SK-N-SH (cell line): Measurements from ENCODE around the gene DOCK8. TPM values are rescaled to one million over a fixed set of nuclear protein-coding genes. Genes with fewer than 3 reads are reported as not detected.

Experiments used
- CTCF ChIA-PET: fragments of 300-600, 350-600 bp; formaldehyde crosslinking; extraction: SDS; loops from one replicate; lab custom pipeline; 2021; lab: Yijun Ruan, JAX
- POLR2A ChIA-PET: fragments of 350-600 bp; sonication (Branson Sonifier 250); formaldehyde crosslinking; extraction: SDS; loops from one replicate; lab custom pipeline; 2020; ENCODE audit warnings: antibody characterized with exemption, inconsistent platforms; lab: Yijun Ruan, JAX
- DNase-seq: peaks from one replicate; pipeline ENCODE4 v3.0.0; 2012
- H2AFZ ChIP-seq: fragments of 200-600 bp; sonication (generic); 2 replicates; pipeline ENCODE4 v1.8.1; 2016; ENCODE audit warnings: antibody characterized with exemption, mild to moderate bottlenecking, low read depth
- H3F3A ChIP-seq: fragments of 200-600 bp; sonication (generic); replicated peaks from 2 replicates; pipeline ENCODE3; 2016; ENCODE audit warnings: antibody characterized with exemption, mild to moderate bottlenecking; ENCODE audit not compliant: insufficient read depth
- H3K27ac ChIP-seq, 2 experiments: fragments of 200-500 bp in 1 of 2; fragments of 200-600 bp in 1 of 2; sonication (Bioruptor generic) in 1 of 2; sonication (generic), shearing (Covaris generic) in 1 of 2; 2 replicates each; pipeline versions ENCODE4 v1.5.1 to v1.6.1; 2014 to 2016; ENCODE audit warnings: low read depth in 2 of 2, inconsistent platforms in 1 of 2, low read length in 1 of 2, mild to moderate bottlenecking in 1 of 2, mixed read lengths in 1 of 2
- H3K27me3 ChIP-seq: fragments of 200-600 bp; sonication (generic), shearing (Covaris generic); 2 replicates; pipeline ENCODE4 v1.6.1; 2016; ENCODE audit warnings: mixed run types; ENCODE audit not compliant: insufficient read depth
- H3K36me3 ChIP-seq, 2 experiments: fragments of 200-500 bp in 1 of 2; fragments of 200-600 bp in 1 of 2; sonication (Bioruptor generic) in 1 of 2; sonication (generic) in 1 of 2; replicated peaks in 1 of 2; 2 replicates each; pipeline versions ENCODE3 to v1.5.1; 2014 to 2016; ENCODE audit warnings: low read length in 1 of 2, mild to moderate bottlenecking in 1 of 2; ENCODE audit not compliant: insufficient read depth in 2 of 2, control insufficient read depth in 1 of 2
- H3K4me1 ChIP-seq, 2 experiments: fragments of 200-500 bp in 1 of 2; fragments of 200-600 bp in 1 of 2; sonication (Bioruptor generic) in 1 of 2; sonication (generic), shearing (Covaris generic) in 1 of 2; 2 replicates each; pipeline versions ENCODE4 v1.5.1 to v1.6.1; 2014 to 2016; ENCODE audit warnings: low read depth in 1 of 2, low read length in 1 of 2, mixed run types in 1 of 2; ENCODE audit not compliant: insufficient read depth in 2 of 2, control insufficient read depth in 1 of 2
- H3K4me2 ChIP-seq: fragments of 200-600 bp; sonication (generic), shearing (Covaris generic); 2 replicates; pipeline ENCODE4 v1.6.1; 2017; ENCODE audit warnings: mixed run types
- H3K4me3 ChIP-seq, 2 experiments: fragments of 200-500 bp in 1 of 2; fragments of 200-600 bp in 1 of 2; sonication (Bioruptor generic) in 1 of 2; sonication (generic), shearing (Covaris generic) in 1 of 2; 2 replicates each; pipeline versions ENCODE4 v1.5.1 to v1.8.1; 2014 to 2016; ENCODE audit warnings: low read depth in 2 of 2, inconsistent platforms in 1 of 2, low read length in 1 of 2, mild to moderate bottlenecking in 1 of 2, mixed read lengths in 1 of 2, moderate library complexity in 1 of 2
- H3K79me2 ChIP-seq: fragments of 200-600 bp; sonication (generic); 2 replicates; pipeline ENCODE4 v1.8.1; 2017; ENCODE audit warnings: mild to moderate bottlenecking; ENCODE audit not compliant: insufficient read depth
- H3K9ac ChIP-seq: fragments of 200-600 bp; sonication (generic); 2 replicates; pipeline ENCODE4 v1.6.1; 2017; ENCODE audit warnings: mixed run types
- H3K9me2 ChIP-seq: fragments of 200-600 bp; sonication (generic); 2 replicates; pipeline ENCODE4 v1.6.1; 2017; ENCODE audit warnings: mixed run types
- H3K9me3 ChIP-seq: fragments of 200-600 bp; sonication (generic); 2 replicates; pipeline ENCODE4 v1.6.1; 2017; ENCODE audit warnings: mixed run types, mild to moderate bottlenecking, moderate library complexity
- H4K20me1 ChIP-seq: fragments of 200-600 bp; sonication (generic); 2 replicates; pipeline ENCODE4 v1.6.1; 2017; ENCODE audit warnings: mild to moderate bottlenecking, mixed run types; ENCODE audit not compliant: insufficient read depth
- FOSL2 ChIP-seq: IDR thresholded peaks from 2 replicates; pipeline ENCODE4 v1.4.0; 2012; ENCODE audit warnings: low read depth, mild to moderate bottlenecking, moderate library complexity, borderline replicate concordance
- FOXJ3 ChIP-seq: sonication (generic); formaldehyde crosslinking; IDR thresholded peaks from 2 replicates; pipeline ENCODE4 v1.5.1; 2020; ENCODE audit warnings: mild to moderate bottlenecking, missing genetic modification reagents
- GABPA ChIP-seq: IDR thresholded peaks from 2 replicates; pipeline ENCODE4 v1.4.0; 2012; ENCODE audit warnings: low read depth, mild to moderate bottlenecking
- GATA2 ChIP-seq: sonication (generic); formaldehyde crosslinking; IDR thresholded peaks from 2 replicates; pipeline ENCODE4 v1.5.0; 2020; ENCODE audit warnings: mild to moderate bottlenecking, missing genetic modification reagents
- JUND ChIP-seq: IDR thresholded peaks from 2 replicates; pipeline ENCODE4 v1.4.0; 2012
- MXI1 ChIP-seq: IDR thresholded peaks from 2 replicates; pipeline ENCODE4 v1.6.1; 2012; ENCODE audit warnings: mild to moderate bottlenecking, low read depth, low read length, improper control_type of control experiment
- NFIC ChIP-seq: IDR thresholded peaks from 2 replicates; pipeline ENCODE4 v1.4.0; 2012; ENCODE audit warnings: borderline replicate concordance
- NRF1 ChIP-seq: IDR thresholded peaks from 2 replicates; pipeline ENCODE4 v1.6.1; 2012; ENCODE audit warnings: low read depth, mild to moderate bottlenecking, low read length
- POLR2AphosphoS5 ChIP-seq: IDR thresholded peaks from 2 replicates; pipeline ENCODE4 v1.6.1; 2012; ENCODE audit warnings: low read depth, low read length
- RFX5 ChIP-seq: IDR thresholded peaks from 2 replicates; pipeline ENCODE4 v1.6.1; 2012; ENCODE audit warnings: mild to moderate bottlenecking, improper control_type of control experiment, low read length
- RXRA ChIP-seq: IDR thresholded peaks from 2 replicates; pipeline ENCODE4 v1.4.0; 2012; ENCODE audit warnings: low read depth, mild to moderate bottlenecking, borderline replicate concordance
- SMC3 ChIP-seq: IDR thresholded peaks from 2 replicates; pipeline ENCODE4 v1.6.1; 2012; ENCODE audit warnings: low read depth, low read length, improper control_type of control experiment
- TAF1 ChIP-seq: IDR thresholded peaks from 2 replicates; pipeline ENCODE4 v1.6.1; 2012; ENCODE audit warnings: low read depth, mild to moderate bottlenecking, low read length, moderate library complexity, borderline replicate concordance
- YY1 ChIP-seq: IDR thresholded peaks from 2 replicates; pipeline ENCODE4 v1.4.0; 2012; ENCODE audit warnings: low read depth, mild to moderate bottlenecking
- WGBS: methylation state at CpG from one replicate; pipeline ENCODE4 v1.1.6; 2017; ENCODE audit warnings: low lambda C conversion rate; 5-methylcytosine and 5-hydroxymethylcytosine counted together
- polyA plus RNA-seq, 3 experiments: library from polyadenylated mRNA; depleted of rRNA; stranded (reverse); fragments of >200 nt; gene quantifications; 2 replicates each; pipeline ENCODE4 v1.2.3, GENCODE V29; 2012
- TF ChIP-seq, protein P1 (sequence below): IDR thresholded peaks from 2 replicates; pipeline ENCODE4; 2012
- TF ChIP-seq, protein P2 (sequence below): IDR thresholded peaks from 2 replicates; pipeline ENCODE4 v1.4.0; 2012; ENCODE audit warnings: low read depth, borderline replicate concordance
- TF ChIP-seq, protein P3 (sequence below): IDR thresholded peaks from 2 replicates; pipeline ENCODE4 v1.4.0; 2012; ENCODE audit warnings: low read depth, borderline replicate concordance
- TF ChIP-seq, protein P4 (sequence below): IDR thresholded peaks from 2 replicates; pipeline ENCODE4 v1.4.0; 2012; ENCODE audit warnings: low read depth
- TF ChIP-seq, protein P5 (sequence below): fragments of 150-350 bp; IDR thresholded peaks from 2 replicates; pipeline ENCODE4 v1.6.1; 2017; ENCODE audit warnings: antibody characterized with exemption, low read length, low read depth, borderline replicate concordance

The DOCK8 gene
- polyA plus RNA-seq, 1 of the 3 experiments (the other 2 are of a cell fraction): not detected

DNA sequence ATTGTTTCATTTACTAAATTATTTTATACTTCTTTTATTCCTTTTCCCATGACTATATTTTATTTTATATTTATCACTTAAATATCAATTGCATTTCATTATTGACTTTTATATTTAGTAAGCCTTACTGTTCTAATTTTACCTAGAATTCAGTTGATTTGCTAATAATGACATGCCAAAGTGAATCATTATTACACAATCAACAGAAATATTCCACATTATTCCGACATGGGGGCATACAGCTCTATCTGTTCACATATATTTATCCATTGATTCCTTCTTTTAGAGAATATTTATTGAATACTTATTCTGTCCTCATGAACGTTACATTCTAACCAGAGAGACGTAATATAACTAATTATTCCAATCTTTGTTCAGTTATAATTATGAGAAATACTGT, 221.8 kb downstream of the DOCK8 start:
- ChIA-PET POLR2A (no interaction called here), CTCF (no interaction called here)
- WGBS: 4% methylated on average over 3 of the region's 3 CpGs
- Histone ChIP-seq H3K27me3 (peaks cover 7% of the 10 kb centered on the region), H3K4me3 (no peak overlapping the region), H3K9ac (no peak overlapping the region), H3F3A (no peaks in the 10 kb centered on the region), H3K4me2 (no peak overlapping the region), H3K4me1 (no peaks in the 10 kb centered on the region), H2AFZ (no peak overlapping the region), H3K36me3 (no peaks in the 10 kb centered on the region), H4K20me1 (no peaks in the 10 kb centered on the region), H3K79me2 (no peaks in the 10 kb centered on the region), H3K9me3 (no peaks in the 10 kb centered on the region), H3K27ac (no peak overlapping the region), H3K9me2 (no peaks in the 10 kb centered on the region)
- TF ChIP-seq POLR2AphosphoS5 (no peak), GATA2 (CRISPR knock-in tag) (no peak), NFIC (no peak), JUND (no peak), GABPA (no peak), YY1 (no peak), RXRA (no peak), NRF1 (no peak), RFX5 (no peak), FOSL2 (no peak), MXI1 (no peak), SMC3 (no peak), FOXJ3 (CRISPR knock-in tag) (no peak), TAF1 (no peak)
- TF ChIP-seq, protein P1, sequence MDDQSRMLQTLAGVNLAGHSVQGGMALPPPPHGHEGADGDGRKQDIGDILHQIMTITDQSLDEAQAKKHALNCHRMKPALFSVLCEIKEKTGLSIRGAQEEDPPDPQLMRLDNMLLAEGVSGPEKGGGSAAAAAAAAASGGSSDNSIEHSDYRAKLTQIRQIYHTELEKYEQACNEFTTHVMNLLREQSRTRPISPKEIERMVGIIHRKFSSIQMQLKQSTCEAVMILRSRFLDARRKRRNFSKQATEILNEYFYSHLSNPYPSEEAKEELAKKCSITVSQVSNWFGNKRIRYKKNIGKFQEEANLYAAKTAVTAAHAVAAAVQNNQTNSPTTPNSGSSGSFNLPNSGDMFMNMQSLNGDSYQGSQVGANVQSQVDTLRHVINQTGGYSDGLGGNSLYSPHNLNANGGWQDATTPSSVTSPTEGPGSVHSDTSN: no peak
- TF ChIP-seq, protein P2, sequence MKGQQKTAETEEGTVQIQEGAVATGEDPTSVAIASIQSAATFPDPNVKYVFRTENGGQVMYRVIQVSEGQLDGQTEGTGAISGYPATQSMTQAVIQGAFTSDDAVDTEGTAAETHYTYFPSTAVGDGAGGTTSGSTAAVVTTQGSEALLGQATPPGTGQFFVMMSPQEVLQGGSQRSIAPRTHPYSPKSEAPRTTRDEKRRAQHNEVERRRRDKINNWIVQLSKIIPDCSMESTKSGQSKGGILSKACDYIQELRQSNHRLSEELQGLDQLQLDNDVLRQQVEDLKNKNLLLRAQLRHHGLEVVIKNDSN: no peak
- TF ChIP-seq, protein P3, sequence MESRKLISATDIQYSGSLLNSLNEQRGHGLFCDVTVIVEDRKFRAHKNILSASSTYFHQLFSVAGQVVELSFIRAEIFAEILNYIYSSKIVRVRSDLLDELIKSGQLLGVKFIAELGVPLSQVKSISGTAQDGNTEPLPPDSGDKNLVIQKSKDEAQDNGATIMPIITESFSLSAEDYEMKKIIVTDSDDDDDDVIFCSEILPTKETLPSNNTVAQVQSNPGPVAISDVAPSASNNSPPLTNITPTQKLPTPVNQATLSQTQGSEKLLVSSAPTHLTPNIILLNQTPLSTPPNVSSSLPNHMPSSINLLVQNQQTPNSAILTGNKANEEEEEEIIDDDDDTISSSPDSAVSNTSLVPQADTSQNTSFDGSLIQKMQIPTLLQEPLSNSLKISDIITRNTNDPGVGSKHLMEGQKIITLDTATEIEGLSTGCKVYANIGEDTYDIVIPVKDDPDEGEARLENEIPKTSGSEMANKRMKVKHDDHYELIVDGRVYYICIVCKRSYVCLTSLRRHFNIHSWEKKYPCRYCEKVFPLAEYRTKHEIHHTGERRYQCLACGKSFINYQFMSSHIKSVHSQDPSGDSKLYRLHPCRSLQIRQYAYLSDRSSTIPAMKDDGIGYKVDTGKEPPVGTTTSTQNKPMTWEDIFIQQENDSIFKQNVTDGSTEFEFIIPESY: no peak
- TF ChIP-seq, protein P4, sequence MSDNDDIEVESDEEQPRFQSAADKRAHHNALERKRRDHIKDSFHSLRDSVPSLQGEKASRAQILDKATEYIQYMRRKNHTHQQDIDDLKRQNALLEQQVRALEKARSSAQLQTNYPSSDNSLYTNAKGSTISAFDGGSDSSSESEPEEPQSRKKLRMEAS: no peak
- TF ChIP-seq, protein P5, sequence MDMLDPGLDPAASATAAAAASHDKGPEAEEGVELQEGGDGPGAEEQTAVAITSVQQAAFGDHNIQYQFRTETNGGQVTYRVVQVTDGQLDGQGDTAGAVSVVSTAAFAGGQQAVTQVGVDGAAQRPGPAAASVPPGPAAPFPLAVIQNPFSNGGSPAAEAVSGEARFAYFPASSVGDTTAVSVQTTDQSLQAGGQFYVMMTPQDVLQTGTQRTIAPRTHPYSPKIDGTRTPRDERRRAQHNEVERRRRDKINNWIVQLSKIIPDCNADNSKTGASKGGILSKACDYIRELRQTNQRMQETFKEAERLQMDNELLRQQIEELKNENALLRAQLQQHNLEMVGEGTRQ: no peak
- no peak for DNase-seq
